CD4-positive, alpha-beta T cell treated with Interleukin-6 for 4 hours (primary cell): ENCODE measurements around the gene ARAF.

ENCODE experiments used
- DNase-seq: peaks from one replicate; pipeline ENCODE4 v3.0.0-alpha.2; 2020; ENCODE audit warnings: mixed read lengths

Gene ARAF

DNA sequence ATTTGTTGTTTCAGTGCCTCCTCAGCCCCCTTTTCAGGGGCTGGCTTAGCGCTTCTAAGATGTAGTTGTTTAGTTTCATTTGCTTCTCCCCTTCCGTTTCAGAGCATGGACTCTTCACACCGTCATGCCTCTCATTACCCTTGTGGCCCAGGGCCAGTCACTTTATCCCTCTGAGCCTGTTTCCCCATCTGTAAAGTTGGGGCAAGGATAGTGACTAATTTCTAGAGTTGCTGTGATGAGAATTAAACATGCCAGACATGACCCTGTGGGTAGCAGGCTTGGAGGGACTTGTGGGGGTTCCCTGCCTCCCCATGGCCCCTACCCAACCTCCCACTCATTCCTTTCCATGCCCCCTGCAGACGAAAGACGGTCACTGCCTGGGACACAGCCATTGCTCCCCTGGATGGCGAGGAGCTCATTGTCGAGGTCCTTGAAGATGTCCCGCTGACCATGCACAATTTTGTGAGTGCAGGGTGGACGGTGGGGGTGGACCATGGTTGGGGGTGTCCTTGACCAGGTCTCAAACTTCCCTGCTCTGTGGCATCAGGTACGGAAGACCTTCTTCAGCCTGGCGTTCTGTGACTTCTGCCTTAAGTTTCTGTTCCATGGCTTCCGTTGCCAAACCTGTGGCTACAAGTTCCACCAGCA lies 3.6 kb downstream of the ARAF start:
- DNase-seq = no peak

DNA sequence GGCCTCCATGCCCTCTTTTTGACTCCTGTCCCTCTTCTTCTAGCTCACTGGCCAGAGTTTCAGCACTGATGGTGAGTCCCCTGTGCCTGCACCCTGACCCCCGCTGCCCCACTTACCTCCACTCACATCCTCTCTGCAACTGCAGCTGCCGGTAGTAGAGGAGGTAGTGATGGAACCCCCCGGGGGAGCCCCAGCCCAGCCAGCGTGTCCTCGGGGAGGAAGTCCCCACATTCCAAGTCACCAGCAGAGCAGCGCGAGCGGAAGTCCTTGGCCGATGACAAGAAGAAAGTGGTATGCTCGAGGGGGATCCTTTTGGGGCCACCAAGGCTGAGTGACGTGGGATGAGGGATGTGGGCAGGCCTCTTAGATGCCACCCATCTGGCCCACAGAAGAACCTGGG lies 5.8 kb downstream of the ARAF start:
- no peak for DNase-seq

DNA sequence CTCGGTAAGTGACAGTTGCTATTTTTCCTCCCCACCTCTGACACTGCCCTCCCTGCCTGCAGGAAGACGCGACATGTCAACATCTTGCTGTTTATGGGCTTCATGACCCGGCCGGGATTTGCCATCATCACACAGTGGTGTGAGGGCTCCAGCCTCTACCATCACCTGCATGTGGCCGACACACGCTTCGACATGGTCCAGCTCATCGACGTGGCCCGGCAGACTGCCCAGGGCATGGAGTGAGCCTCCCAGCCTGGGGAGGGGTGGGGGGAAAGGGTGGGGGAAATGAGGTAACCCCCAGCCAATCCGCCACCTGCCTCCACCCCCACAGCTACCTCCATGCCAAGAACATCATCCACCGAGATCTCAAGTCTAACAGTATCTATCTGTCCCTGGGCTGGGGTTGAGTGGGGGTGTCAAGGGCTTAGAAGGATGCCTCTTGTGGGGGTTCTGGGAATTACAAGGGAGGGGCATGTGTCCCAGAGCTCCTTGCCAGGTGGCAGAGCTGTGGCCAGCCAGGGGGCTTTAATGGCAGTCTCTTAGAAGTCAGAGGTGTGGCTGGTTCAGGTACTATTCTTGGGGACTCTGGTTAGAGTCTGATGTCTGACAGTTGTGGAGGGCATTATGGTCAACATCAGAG lies 7.8 kb downstream of the ARAF start:
- peak; percentile 43 for DNase-seq

DNA sequence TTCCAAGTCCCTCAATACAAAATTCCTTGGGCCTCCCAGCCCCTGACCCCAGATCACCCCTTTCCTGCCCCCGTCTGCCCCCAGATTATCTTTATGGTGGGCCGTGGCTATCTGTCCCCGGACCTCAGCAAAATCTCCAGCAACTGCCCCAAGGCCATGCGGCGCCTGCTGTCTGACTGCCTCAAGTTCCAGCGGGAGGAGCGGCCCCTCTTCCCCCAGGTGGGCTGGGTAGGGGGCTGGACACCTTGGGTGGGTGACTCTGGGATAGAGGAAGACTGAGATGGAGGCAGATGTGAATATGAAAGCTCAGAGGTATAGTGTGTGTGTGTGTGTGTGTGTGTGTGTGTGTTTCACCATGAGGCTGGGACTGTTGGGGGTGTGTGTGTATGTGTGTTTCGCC lies 9.8 kb downstream of the ARAF start:
- no peak for DNase-seq

DNA sequence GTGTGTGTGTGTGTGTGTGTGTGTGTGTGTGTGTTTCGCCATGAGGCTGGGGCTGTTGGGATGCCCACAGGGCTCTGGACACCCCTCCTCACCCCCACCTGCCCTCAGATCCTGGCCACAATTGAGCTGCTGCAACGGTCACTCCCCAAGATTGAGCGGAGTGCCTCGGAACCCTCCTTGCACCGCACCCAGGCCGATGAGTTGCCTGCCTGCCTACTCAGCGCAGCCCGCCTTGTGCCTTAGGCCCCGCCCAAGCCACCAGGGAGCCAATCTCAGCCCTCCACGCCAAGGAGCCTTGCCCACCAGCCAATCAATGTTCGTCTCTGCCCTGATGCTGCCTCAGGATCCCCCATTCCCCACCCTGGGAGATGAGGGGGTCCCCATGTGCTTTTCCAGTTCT lies 10.2 kb downstream of the ARAF start:
- DNase-seq = no peak

DNA sequence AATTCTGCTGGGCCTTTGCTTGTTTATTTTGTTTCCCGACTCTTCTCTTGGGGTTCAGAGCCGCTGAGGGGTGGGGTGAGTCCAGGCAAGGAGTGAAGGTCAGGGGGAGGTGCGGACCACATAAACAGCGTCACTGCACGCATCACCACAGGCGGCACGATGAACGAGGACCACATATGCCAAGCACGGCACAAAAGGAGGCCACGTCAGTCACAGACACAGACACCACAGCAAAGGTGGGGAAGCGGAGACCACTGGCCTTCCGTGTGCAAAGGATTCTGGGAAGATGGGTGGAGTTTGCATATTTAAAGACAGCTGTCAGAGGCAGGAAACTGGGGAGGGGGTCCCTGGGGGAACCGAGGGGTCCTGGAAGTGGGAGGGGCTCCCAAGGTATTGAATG lies 10.9 kb downstream of the ARAF start:
- DNase-seq = no peak

DNA sequence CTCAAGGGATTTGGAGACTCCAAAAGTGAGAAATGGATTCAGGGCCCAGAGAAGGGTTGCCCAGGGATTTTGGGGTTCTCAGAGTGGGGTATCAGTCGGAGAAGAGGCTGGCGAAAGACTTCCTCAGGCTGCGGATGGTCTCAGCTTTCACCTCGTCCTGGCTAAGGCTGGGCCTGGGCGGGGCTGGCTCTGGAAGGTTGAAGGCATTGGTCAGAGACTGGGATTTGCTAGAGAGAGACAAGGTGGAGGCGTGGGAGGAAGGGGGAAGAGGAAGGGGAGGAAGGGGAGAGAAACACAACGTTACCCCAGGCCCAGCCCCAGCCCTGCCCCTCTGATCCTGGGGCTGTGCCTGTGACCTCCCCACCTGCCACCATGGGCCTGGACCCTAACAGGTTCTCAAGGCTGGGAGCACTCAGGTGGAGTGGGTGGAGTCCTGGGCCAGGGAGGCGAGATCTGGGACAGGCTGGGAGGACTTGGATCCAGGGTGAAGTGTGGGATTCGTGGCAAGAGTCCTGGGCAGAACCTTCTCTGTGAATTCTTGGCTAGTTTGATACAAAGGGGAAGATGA lies 11.9 kb downstream of the ARAF start:
- no peak for DNase-seq

DNA sequence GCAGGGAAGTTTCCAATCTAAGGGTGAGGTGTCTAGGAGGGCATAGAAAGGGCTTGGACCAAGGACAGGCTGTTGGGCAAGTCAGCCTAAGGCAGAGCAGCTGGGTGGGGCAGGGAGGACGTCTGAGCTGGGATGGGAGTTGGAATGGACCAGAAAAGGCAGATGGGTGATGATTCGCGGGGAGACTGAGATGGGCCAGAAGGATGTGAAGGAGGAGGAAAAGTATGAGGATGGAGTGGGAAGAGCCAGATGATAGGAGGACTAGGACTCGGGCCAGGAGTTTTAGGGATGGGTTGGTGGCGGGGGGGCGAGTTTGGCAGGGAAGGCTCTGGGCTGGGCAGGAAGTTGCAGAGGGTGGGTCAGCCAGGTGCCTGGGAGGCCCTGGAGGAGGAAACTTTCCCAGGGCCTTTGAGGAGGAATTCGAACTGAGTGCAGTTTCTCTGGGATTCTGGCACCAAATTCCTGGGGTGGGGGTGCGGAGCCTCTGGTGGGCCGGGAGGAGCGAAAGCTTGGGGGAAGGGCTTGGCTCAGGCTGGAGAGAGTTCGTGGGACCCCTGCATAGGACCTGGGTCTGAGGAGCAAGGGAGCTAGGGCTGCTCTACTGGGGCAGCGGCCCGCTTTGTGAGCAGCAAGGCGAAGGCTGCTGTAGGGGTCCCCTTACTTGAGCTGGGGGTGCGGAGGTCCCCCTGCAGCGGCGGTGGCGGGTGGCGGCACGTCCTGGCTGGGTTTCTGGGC lies 12.5 kb downstream of the ARAF start:
- DNase-seq = no peak

DNA sequence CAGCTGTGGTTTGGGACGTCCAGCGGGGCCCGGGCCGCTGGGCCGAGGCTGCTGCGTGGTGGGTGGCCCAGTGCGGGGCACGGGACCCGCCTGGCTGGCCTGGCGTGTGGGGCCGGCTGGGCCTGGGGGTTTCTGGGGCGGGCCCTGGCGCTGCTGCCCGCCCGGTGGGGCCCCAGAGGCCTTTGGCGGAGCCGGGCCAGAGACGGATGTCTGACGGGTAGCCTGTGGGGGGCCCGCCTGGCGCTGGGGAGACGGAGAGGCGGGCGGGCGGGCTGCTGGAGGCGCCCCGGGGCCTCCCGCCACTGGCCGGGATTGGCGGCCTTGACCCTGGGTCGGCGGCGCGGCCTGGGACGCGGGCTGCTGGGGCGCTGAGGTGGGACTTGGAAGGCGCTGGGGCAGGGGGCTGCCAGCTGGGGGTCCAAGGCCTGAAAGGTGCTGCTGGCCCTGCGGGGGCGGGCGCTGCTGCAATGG lies 13.1 kb downstream of the ARAF start:
- DNase-seq = no peak

DNA sequence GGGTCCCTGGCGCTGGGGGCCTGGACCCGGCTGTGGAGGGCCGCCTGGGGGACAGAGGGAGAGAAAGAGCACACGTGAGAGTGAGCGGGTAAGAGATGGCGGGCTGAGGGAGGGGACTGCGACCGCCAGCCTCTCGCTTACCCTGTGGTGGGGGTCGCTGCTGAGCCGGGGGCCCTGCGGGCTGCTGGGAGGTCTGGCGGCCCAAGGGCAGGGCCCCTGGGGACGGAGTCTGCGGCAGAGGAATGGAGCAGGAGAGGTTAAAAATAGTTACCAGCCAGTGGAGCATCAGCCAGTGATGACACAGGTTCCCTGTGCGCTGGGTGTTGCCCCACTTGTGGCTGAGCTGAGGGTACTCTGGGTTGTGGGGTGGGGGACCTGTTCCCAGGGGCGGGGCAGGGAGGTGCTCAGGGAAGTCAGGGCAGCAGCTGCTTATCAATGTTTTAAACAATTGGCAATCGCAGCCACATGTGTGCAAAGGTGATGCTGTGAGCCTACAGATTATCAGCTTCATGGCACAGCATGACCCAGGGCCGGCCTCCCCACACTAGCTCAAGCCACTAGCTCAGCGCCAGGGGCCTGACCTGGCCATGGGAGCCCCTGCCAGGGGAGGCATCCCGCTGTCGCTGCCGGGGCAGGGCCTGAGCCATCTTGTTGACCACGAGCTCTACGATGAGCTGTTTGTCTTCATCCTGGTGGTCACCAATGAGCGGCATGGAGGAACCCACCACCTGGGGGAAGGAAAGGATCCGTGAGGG lies 13.7 kb downstream of the ARAF start:
- no peak for DNase-seq

DNA sequence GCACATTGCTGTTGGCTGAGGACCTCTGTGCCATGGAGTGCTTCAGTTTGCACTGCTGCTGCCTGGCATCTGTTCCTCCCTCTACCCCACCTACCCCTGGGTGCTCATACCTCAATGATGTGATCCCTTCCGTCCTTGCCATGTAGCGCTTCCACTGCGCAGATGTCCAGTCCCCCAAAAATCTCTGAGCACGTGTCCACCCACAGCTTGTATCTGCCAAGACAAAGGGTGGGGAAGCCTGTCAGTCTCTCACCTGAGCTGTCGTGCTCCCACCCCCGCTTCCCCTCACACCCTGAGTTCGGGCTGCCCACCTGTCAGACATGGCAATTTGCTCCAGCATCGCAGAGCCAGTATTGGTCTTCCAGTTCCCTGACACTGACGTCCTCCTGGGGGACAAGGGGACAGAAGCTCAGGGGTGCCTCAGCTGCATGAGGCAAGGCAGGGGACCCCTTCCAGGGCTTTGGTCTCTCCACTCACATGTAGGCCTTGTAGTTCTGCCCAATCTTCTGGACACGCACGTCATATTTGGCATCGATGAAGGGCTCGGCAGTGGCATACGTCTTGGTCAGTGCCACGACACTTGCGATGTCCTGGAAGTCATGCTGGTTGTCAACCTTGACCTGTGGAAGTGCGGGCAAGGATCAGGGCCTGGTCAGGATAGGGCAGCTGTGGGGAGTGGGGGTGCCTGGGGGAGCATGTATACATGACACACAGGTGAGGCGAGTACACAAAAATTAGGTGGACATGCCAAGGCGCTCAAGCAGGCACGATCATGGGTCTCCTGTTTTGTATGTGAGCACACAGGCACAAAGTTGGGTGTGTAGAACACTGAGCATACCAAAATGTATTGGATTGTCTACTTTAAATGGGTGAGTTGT lies 15.3 kb downstream of the ARAF start:
- no peak for DNase-seq

DNA sequence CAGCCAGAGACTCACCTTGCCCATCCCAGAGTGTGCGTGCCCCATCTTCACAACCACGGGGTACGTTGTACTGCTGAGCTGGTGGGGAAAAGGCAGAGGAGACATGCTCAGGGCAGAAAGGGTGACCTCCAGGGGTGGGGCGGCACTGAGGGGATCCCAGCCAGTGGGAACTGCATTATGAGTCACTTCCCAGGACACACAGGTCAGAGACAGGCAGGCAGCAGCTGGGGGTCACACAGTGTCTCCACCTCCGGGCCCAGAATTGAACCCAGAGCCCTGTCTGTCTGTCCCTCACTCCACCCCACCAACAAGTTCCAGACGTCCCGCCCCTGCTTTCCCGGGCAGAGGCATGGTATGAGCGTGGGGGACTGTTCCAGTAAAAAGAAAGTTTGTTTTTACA lies 16.4 kb downstream of the ARAF start:
- no peak for DNase-seq

DNA sequence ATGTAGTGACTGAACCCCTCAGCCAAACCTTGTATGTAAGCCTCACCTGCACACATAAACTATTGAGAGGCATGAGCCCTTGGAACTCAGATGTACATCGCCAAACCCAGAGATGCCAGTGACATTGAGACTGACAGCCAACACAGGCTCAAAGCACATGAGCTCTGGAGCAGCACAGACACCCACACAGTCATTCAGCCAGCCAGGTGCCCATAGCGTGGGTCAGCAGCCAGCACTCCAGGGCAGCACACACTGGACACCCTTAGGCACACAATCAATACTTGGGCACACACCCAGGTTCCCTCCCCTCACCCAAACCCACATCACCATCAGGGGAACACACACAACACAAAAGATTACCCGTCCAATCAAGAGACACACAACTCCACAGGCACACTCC lies 16.9 kb downstream of the ARAF start:
- no peak for DNase-seq

DNA sequence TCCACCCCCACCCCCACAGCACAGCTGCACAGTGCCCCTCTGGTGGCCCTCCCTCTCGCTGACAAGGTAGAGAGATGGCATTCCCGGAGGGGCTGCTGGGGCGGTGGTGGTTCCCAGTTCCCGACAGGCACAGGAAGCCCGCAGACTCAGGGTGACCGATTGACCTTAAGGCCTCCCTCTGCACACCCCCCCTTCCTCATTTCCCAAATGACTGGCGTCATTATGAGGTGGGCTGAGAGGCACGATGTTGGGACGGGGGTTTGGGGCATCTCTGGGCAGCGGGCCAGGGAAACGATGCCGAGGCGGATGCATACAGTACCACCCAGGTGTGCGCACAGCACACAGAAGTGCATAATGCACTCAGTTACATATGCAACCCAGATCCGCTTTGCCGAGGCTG lies 17.7 kb downstream of the ARAF start:
- DNase-seq = no peak

DNA sequence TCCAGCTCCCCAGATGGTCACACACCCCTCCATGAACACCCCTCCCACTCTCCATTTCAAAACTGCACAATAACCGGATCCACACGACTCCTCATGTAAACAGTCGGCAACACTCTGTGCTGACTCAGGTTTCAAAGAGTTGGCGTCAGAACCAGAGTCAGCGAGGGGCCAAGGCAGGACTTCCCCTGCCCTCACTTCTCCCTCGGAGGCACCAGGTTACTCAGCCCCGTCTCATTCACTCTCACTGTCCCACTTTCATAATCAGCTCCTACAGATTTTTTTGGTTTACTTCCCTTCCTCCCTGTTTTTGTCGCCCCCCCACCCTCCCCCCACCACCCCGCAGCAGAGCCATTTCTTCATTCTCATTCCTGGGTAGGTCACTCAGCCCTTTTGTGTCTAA lies 18.5 kb downstream of the ARAF start:
- DNase-seq = peak; percentile 32

DNA sequence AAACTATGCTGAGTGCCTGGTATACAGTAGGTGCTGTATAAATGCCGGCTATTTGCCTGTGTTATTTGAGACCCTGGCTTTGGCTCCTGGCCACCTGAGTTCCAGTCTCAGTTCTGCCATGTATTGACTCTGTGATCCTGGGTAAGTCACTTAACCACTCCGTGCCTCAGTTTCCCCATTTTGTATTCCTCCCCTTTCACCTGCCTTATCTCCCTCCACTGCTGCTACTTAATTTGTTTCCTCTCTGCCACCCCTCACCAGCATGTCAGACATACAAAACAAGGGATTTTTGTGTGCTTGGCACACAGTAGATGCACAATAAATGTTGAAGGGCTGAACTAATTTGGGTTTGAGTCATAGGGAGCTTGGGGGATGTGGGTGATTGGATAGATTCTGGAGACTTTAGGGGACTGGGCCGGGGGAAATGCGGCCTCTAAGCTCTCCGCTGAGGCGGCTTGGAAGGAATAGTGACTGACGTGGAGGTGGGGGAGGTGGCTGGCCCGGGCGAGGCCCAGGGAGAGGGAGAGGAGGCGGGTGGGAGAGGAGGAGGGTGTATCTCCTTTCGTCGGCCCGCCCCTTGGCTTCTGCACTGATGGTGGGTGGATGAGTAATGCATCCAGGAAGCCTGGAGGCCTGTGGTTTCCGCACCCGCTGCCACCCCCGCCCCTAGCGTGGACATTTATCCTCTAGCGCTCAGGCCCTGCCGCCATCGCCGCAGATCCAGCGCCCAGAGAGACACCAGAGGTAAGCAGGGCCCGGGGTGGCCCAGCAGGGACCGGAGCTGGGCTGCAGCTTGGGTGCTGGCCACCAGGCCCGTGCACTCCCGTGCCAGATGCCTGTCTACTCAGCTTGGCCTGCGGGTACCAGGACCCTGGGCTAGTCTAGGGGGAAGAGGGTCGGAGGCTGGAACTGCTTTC lies 21.0 kb downstream of the ARAF start, which contains the start of gene TIMP1:
TSS of gene TIMP1 (plus strand) at position 706 of the 917 bp plus-strand sequence. CDS start 980 bp downstream, outside the sequence.
- peak; percentile 90 for DNase-seq

DNA sequence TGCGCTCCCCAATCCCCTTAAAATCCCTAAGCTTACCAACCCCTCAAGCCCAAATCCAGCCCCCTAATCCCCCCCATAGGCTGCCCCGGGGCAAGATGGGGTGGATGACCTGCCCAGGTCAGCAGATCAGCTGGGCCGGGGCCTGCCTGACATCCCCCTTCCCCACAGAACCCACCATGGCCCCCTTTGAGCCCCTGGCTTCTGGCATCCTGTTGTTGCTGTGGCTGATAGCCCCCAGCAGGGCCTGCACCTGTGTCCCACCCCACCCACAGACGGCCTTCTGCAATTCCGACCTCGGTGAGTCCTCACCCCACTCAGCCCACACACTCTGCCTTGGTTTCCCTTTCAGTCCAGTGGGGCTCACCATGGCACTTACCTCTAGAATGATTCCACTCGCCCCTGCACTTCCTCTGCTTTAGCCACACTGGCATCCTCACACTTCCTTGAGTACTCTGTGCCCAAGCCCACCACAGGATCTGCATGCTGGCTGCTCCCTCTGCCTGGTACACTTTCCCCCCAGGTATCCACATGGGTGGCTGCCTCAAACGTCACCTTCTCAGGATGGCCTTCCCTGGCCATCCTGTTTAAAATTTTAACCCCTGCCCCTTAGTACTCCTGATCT lies 22.3 kb downstream of the ARAF start:
- no peak for DNase-seq

DNA sequence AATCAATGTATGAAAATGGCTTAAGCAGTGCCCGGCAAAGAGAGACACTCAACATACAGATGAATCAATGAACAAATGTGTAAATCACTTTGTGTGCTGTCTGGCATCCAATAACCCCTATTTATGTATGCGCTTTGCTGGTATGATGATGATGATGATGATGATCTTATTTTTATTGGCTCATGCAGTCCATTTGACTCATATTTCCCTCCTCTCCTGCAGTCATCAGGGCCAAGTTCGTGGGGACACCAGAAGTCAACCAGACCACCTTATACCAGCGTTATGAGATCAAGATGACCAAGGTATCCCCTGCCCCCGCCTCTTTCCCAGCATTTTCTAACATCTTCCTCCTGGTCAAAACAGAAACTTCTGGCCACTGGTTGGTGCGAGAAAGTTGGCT lies 23.7 kb downstream of the ARAF start:
- DNase-seq = no peak

DNA sequence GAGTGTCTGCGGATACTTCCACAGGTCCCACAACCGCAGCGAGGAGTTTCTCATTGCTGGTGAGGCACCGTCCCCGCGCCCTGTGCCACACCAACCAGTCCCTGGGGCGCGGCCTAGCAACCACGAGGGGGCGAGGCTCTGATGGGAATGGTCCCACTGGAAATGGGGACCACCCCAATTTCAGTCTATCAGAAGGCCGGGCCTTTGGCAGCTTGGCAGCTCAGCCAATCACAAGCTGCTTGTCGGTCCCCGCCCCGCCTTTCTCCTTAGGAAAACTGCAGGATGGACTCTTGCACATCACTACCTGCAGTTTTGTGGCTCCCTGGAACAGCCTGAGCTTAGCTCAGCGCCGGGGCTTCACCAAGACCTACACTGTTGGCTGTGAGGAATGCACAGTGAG lies 24.3 kb downstream of the ARAF start:
- no peak for DNase-seq

DNA sequence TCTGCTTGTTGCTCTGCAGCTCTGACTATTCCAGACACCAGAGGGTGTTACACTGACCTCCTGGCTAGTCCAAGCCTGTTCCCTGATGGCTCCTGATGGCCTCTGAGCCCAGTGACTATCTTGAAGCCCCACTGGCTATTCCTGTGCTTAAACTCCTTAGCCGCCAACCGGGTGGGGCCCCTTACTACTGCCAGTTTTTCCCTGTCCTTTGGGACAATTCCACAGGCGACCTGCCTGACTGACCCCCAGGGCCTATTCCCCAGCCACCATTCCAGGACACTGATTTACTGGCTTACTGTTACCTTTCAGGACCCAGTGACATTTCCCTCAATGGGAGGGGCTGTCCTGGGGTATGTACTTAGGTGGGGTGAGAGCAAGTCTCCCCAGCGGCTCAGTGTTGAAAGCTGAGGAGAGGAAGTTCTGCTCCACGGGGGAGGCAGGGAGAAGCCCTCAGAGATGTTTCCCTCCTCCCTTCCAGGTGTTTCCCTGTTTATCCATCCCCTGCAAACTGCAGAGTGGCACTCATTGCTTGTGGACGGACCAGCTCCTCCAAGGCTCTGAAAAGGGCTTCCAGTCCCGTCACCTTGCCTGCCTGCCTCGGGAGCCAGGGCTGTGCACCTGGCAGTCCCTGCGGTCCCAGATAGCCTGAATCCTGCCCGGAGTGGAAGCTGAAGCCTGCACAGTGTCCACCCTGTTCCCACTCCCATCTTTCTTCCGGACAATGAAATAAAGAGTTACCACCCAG lies 25.2 kb downstream of the ARAF start:
- DNase-seq = no peak
